Spinal cord (tissue), 10 donors: ENCODE measurements around the gene HACD2. TPM values are rescaled to one million over a fixed set of nuclear protein-coding genes. Genes with fewer than 3 reads are reported as not detected.
"Not testable (repeated sequence)": the region's sequence is repeated elsewhere in the genome, so short reads cannot be mapped to it uniquely, and the experiment has no call there.

Experiments
- DNase-seq, 6 donors: peaks; one replicate each; pipeline versions ENCODE4 v3.0.0 to v3.0.0-alpha.2; 2013 to 2015; ENCODE audit warnings: low spot score in 6 of 6, low read depth in 4 of 6
- H3K27ac ChIP-seq: one replicate; pipeline ENCODE4 v1.5.1; 2013; ENCODE audit warnings: low read depth, low read length, control low read depth
- H3K27me3 ChIP-seq: one replicate; pipeline ENCODE4 v1.6.1; 2013; ENCODE audit warnings: low read length; ENCODE audit not compliant: control insufficient read depth, insufficient read depth
- H3K36me3 ChIP-seq: one replicate; pipeline ENCODE4 v1.6.1; 2013; ENCODE audit warnings: low read length; ENCODE audit not compliant: control insufficient read depth, insufficient read depth
- H3K4me1 ChIP-seq: one replicate; pipeline ENCODE4 v1.6.1; 2013; ENCODE audit warnings: low read length; ENCODE audit not compliant: control insufficient read depth, insufficient read depth
- H3K4me3 ChIP-seq: one replicate; pipeline ENCODE4 v1.5.1; 2013; ENCODE audit warnings: low read depth, low read length, control low read depth
- H3K9me3 ChIP-seq: one replicate; pipeline ENCODE4 v1.6.1; 2013; ENCODE audit warnings: low read length; ENCODE audit not compliant: control insufficient read depth, insufficient read depth
- WGBS: methylation state at CpG from one replicate; pipeline ENCODE4 v1.1.5; 2013; ENCODE audit warnings: missing lambda C conversion rate; ENCODE audit not compliant: insufficient coverage; 5-methylcytosine and 5-hydroxymethylcytosine counted together
- polyA plus RNA-seq, 2 donors: library from polyadenylated mRNA; unstranded; fragments of 120-200 nt; gene quantifications; one replicate each; pipeline ENCODE4 v1.2.1, GENCODE V29; 2013; ENCODE audit not compliant: insufficient read length in 2 of 2
- total RNA-seq, 2 donors: library from RNA; depleted of rRNA in 1 of 2; stranded (reverse); fragments of 120-200 nt in 1 of 2; fragments of >200 nt in 1 of 2; gene quantifications; one replicate each; pipeline versions ENCODE4 v1.2.3 to v1.2.4, GENCODE V29; 2013 to 2014
- donor health status: healthy.

HACD2 gene
- total and polyA plus RNA-seq, 4 donors = 22.9 to 56.2 (median 33.5) TPM

DNA sequence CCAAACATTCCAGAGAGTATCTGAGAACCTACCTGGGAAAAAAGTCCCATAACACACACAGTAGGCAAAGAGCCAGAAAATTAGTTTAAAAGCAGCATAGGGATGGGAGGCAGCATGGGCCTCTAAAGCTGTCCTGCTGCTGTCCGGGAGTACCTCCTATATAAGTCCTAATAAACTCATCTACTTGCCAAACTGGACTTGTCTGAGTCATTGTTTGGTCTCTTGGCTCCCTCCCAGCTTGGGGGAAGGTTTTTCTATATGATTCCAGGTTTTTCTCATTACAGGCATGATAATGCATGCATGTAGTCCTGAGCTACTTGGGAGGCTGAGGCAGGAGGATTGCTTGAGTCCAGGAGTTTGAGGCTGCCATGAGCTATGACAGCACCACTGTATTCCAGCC, 17.5 kb upstream of the HACD2 start:
- no peak overlapping the region for H3K4me3 ChIP-seq
- DNase-seq = no peak
- H3K4me1 ChIP-seq = no peaks in the 10 kb centered on the region
- no peaks in the 10 kb centered on the region for H3K9me3 ChIP-seq
- peaks cover 6% of the 10 kb centered on the region for H3K36me3 ChIP-seq
- no peak overlapping the region for H3K27ac ChIP-seq
- WGBS = 78% methylated on average over 1 of the region's 1 CpG
- no peaks in the 10 kb centered on the region for H3K27me3 ChIP-seq

DNA sequence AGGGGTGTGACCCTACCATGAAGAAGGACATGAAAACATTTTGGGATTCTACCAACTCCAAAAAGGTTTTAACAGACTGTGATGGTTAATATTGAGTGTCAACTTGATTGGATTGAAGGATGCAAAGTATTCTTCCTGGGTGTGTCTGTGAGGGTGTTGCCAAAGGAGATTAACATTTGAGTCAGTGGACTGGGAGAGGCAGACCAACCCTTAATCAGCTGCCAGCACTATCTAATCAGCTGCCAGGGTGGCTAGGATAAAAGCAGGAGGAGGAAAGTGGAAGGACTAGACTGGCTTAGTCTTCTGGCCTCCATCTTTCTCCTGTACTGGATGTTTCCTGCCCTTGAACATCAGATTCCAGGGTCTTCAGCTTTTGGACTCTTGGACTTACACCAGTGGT, 16.0 kb upstream of the HACD2 start:
- not testable (repeated sequence) for H3K4me3 ChIP-seq, H3K27ac ChIP-seq, H3K4me1 ChIP-seq, DNase-seq, H3K9me3 ChIP-seq, H3K27me3 ChIP-seq, H3K36me3 ChIP-seq

DNA sequence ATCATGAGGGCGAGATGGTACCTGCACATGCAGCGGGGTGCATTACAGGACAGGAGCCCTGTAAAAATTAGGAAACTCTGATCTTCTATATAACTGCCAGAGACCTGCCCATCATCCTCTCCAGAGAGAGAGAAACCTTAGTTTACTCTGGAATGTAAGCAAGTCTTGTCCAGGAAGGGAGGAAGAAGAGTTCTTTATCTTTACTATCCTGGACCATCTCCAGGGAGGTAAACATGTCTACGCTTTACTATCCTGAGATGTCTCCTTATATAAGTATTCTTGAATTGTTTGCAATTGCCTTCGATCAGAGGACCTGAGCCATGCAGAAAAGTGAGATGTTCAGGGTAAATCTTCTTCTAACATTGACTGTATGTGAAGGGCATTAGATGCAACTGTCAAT, 12.7 kb upstream of the HACD2 start:
- 100% methylated on average over 2 of the region's 4 CpGs for WGBS

DNA sequence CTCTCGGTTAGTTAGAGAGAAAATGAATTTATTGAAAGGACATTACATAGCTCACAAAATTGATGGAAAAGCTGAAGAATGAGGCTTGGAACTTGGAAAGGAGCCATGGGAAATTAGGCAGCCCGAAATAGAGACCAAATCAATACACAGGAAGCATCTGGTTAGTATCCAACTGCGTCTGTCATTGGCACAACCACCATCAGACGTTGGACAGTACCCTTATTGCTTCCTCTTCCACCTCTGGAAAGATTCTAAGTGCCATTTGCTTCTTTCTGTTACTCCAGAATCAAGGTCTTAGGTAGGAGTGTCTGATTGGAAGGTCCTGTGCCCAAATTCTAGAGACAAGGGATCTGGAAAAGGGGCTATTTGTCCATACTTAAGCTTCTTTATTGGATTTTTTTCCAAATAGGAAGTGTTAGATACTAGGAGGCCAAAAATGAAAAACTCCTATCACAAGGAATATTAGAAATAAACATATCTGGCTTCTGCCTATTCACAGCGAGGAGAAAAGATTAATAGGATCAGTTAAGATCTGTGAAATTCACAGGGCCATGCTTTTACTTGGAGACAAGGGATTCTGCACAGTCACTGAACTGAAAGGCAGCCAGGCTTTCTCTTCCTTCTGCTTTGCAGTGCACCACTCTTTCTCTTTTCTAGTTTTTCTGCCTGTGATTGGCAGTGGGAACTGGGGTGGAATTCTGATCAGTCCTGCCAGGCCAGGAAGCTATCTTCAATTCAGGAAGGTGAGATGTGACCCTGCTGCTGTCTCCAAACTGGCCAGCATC, 10.7 kb upstream of the HACD2 start:
- Histone ChIP-seq H3K4me3 (no peak overlapping the region), H3K9me3 (peaks cover 4% of the 10 kb centered on the region), H3K27ac (no peak overlapping the region), H3K27me3 (no peaks in the 10 kb centered on the region), H3K4me1 (no peaks in the 10 kb centered on the region), H3K36me3 (peaks cover 6% of the 10 kb centered on the region)
- WGBS = 67% methylated on average over 3 of the region's 5 CpGs
- DNase-seq = peak in 2 of 6 donors; percentile 10 to 11

More for the DNA sequence above, 12.7 kb upstream of the HACD2 start:
- Histone ChIP-seq H3K27ac (no peak overlapping the region), H3K9me3 (no peaks in the 10 kb centered on the region), H3K4me1 (no peaks in the 10 kb centered on the region), H3K4me3 (no peak overlapping the region), H3K27me3 (no peaks in the 10 kb centered on the region), H3K36me3 (peaks cover 6% of the 10 kb centered on the region)
- no peak for DNase-seq

DNA sequence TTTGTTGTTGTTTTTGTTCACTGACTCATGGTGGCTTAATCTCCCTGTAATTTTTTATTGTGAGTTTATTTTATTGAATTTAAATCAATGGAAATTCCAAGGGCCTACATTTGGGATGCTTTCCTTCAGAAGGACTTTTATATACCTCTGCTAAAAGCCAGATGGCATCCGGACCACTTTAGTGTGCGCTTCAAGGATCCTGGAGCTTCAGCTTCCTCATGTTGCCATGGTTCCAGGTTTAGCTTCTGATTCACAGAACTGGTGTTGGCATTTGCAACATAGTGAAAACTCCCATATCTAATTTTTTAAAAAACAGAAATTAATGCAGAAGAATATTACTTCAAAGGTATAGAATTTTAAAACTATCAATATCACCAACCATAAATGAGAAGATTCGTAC, 8.5 kb upstream of the HACD2 start:
- Histone ChIP-seq H3K4me1 (no peaks in the 10 kb centered on the region), H3K4me3 (no peak overlapping the region), H3K36me3 (no peaks in the 10 kb centered on the region), H3K9me3 (peaks cover 6% of the 10 kb centered on the region), H3K27ac (no peak overlapping the region), H3K27me3 (no peaks in the 10 kb centered on the region)
- 75% methylated on average over 2 of the region's 3 CpGs for WGBS
- peak in 4 of 6 donors; percentile 21 to 70 (median 41) for DNase-seq

DNA sequence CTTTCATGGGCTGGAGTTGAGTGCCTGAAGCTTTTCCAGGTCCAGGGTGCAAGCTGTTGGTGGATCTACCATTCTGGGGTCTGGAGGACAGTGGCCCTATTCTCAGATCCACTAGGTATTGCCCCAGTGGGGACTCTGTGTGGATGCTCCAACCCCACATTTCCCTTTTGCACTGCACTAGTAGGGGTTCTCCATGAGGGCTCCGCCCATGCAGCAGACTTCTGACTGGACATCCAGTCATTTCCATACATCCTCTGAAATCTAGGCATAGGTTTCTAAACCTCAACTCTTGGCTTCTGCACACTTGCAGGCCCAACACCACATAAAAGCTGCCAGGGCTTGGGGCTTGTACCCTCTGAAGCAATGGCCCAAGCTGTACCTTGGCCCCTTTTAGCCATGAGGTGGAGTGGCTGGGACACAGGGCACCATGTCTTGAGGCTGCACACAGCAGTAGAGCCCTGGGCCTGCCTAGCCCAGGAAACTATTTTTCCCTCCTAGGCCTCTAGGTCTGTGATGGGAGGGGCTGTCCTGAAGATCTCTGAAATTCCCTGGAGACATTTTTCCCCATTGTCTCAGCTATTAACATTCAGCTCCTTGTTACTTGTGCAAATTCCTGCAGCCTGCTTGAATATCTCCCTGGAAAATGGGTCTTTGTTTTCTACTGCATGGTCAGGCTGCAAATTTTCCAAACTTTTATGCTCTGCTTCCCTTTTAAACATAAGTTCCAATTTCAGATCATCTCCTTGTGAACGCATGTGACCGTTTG, 6.0 kb upstream of the HACD2 start:
- H3K9me3 ChIP-seq = peaks cover 6% of the 10 kb centered on the region

DNA sequence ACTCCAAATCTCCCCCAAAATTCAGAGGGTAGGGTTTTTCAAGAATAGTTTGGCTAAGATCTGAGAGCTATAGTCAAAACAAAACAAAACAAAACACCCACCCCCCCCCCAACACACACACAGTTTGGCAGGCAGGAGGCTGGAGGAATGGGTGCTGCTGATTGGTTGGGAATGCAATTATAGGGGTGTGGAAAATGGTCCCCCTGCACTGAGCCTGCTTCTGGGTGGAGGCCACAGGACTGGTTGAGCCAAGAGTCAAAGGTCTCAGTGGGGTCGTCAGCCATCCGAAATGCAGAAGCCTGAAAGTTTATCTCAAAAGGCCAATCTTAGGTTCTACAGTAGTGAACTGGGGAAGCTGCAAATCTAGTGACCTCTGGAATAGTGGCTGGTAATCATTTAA, 2.5 kb upstream of the HACD2 start:
- DNase-seq = no peak
- peaks cover 6% of the 10 kb centered on the region for H3K9me3 ChIP-seq
- H3K4me1 ChIP-seq = no peaks in the 10 kb centered on the region
- H3K27ac ChIP-seq = no peak overlapping the region
- no peak overlapping the region for H3K4me3 ChIP-seq
- WGBS = 85% methylated on average over 2 of the region's 2 CpGs
- no peaks in the 10 kb centered on the region for H3K36me3 ChIP-seq
- H3K27me3 ChIP-seq = no peaks in the 10 kb centered on the region

More for the DNA sequence above, 6.0 kb upstream of the HACD2 start:
- no peak overlapping the region for H3K4me3 ChIP-seq
- no peak for DNase-seq
- no peaks in the 10 kb centered on the region for H3K36me3 ChIP-seq
- no peak overlapping the region for H3K27ac ChIP-seq
- WGBS = 100% methylated on average over 3 of the region's 3 CpGs
- no peaks in the 10 kb centered on the region for H3K27me3 ChIP-seq
- no peaks in the 10 kb centered on the region for H3K4me1 ChIP-seq

DNA sequence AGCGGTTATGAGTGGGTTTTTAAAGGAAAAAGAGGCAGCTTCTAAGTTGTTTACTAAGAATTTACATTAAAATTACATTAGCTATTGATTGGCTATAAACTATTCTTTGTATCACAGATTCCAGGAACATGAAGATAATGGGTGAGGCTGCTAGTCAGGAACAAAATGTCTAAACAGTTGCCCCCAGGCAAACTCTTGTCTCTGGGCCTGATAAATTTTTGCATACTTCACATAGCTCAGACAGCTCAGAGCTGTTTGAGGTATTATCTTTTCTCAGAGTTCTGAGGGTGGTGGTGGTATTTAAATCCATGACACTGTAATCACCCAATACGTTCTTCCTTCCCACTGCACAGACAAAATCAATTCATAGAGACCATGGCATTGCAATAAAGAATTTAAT, 2.1 kb upstream of the HACD2 start:
- Histone ChIP-seq H3K4me3 (no peak overlapping the region), H3K27me3 (no peaks in the 10 kb centered on the region), H3K27ac (no peak overlapping the region), H3K9me3 (peaks cover 6% of the 10 kb centered on the region), H3K36me3 (no peaks in the 10 kb centered on the region), H3K4me1 (no peaks in the 10 kb centered on the region)
- no CpG with 5 or more reads among the region's 2 CpGs for WGBS
- no peak for DNase-seq

DNA sequence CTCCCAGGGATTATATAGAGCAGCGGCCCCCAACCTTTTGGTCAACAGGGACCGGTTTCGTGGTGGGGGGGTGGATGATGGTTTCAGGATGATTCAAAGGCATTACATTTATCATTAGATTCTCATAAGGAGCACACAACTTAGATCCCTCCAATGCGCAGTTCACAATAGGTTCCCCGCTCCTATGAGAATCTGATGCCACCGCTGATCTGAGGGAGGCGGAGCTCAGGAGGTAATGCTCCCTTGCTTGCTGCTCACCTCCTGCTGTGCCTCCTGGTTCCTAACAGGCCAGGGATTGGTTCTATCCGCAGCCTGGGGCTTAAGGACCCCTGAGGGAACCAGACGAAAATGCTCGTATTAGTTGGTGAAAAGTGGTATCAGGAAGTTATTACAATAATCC, 1.3 kb upstream of the HACD2 start:
- H3K27ac ChIP-seq = peak overlapping the region; percentile 93
- H3K36me3 ChIP-seq = no peaks in the 10 kb centered on the region
- H3K9me3 ChIP-seq = peaks cover 6% of the 10 kb centered on the region
- DNase-seq = peak in 4 of 6 donors; percentile 21 to 87 (median 49)
- no peaks in the 10 kb centered on the region for H3K4me1 ChIP-seq
- H3K4me3 ChIP-seq = peak overlapping the region; percentile 79
- 6% methylated on average over 6 of the region's 10 CpGs for WGBS
- no peaks in the 10 kb centered on the region for H3K27me3 ChIP-seq
